HG02678 (cell line): ENCODE results near the gene KRTAP9-7.
"Not testable (repeated sequence)": the region's sequence is repeated elsewhere in the genome, so short reads cannot be mapped to it uniquely, and the experiment has no call there.

ENCODE experiments used
- ATAC-seq: cut with Tn5 transposase; IDR thresholded peaks from one replicate; pipeline ENCODE4 v1.9.1; 2021; ENCODE audit warnings: mild to moderate bottlenecking, moderate library complexity; ENCODE audit not compliant: unreplicated experiment

KRTAP9-7 gene

GRCh38 chr17:41271323-41271722 is 4.2 kb upstream of the KRTAP9-7 start:
- ATAC-seq = not testable (repeated sequence)

GRCh38 chr17:41271858-41272257 is 3.6 kb upstream of the KRTAP9-7 start:
- ATAC-seq = no peak

- ATAC-seq = no peak
These were observed 2.9 kb downstream of the KRTAP9-7 start for GRCh38 chr17:41278176-41278955.

GRCh38 chr17:41284043-41284442 is 8.5 kb downstream of the KRTAP9-7 start:
- no peak for ATAC-seq

GRCh38 chr17:41284546-41284945 is 9.0 kb downstream of the KRTAP9-7 start:
- ATAC-seq = no peak

GRCh38 chr17:41287050-41287449 is 11.6 kb downstream of the KRTAP9-7 start:
- ATAC-seq = no peak

GRCh38 chr17:41294016-41294415 is 18.5 kb downstream of the KRTAP9-7 start:
- ATAC-seq = no peak

GRCh38 chr17:41296846-41297245 is 21.3 kb downstream of the KRTAP9-7 start:
- no peak for ATAC-seq

GRCh38 chr17:41298458-41299135 is 23.1 kb downstream of the KRTAP9-7 start:
- no peak for ATAC-seq

- no peak for ATAC-seq
These were observed 25.8 kb downstream of the KRTAP9-7 start for GRCh38 chr17:41301204-41301790.

GRCh38 chr17:41301916-41302901 is 26.7 kb downstream of the KRTAP9-7 start, which contains the start of gene KRTAP29-1:
TSS of gene KRTAP29-1 (minus strand) at chr17:41302851. CDS start at chr17:41302851, 0 bp downstream.
- ATAC-seq = no peak

- ATAC-seq = no peak
These were observed 27.5 kb downstream of the KRTAP9-7 start for GRCh38 chr17:41302981-41303380.

GRCh38 chr17:41304091-41304490 is 28.6 kb downstream of the KRTAP9-7 start:
- no peak for ATAC-seq

GRCh38 chr17:41307647-41308046 is 32.1 kb downstream of the KRTAP9-7 start:
- no peak for ATAC-seq

- ATAC-seq = peak; percentile 67
These were observed 32.9 kb downstream of the KRTAP9-7 start for GRCh38 chr17:41308251-41308917.

GRCh38 chr17:41308918-41309359 is 33.4 kb downstream of the KRTAP9-7 start, which contains the start of gene KRTAP16-1:
TSS of gene KRTAP16-1 (minus strand) at chr17:41309309. CDS start at chr17:41309253, 56 bp downstream.
- peak; percentile 18 for ATAC-seq

- no peak for ATAC-seq
These were observed 35.6 kb downstream of the KRTAP9-7 start for GRCh38 chr17:41311111-41311510.

- no peak for ATAC-seq
These were observed 39.8 kb downstream of the KRTAP9-7 start, which contains the start of gene KRTAP17-1 for GRCh38 chr17:41315204-41315794. TSS of gene KRTAP17-1 (minus strand) at chr17:41315710. CDS start at chr17:41315650, 60 bp downstream.

GRCh38 chr17:41315814-41316445 is 40.4 kb downstream of the KRTAP9-7 start:
- no peak for ATAC-seq
